Fibroblast of skin of left quadriceps (primary cell): Measurements from ENCODE around the gene IFT27.
"Not testable (repeated sequence)": the region's sequence is repeated elsewhere in the genome, so short reads cannot be mapped to it uniquely, and the experiment has no call there.

Source experiments
- DNase-seq, 2 experiments: peaks; one replicate each; pipeline ENCODE4 v3.0.0-alpha.2; 2013; ENCODE audit warnings: low read depth in 2 of 2

The IFT27 gene

DNA sequence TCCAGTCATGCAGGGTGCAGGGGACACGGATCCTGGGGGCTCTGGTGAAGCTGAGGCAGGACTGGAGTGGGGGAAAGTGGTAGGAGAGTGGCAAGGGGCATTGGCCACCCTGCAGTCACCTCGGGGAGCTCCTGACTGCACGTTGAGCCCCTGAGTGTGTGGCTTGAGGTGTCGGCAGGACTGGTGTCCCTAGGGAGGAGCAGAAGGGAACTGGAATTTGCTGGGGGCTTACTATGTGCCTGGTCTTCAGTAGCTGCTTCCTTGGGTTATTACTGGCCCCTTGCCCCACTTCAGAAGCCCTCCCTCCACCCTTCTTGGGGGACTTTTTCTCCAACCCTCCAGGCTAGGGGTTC is 31.5 kb downstream of the IFT27 start:
- no peak for DNase-seq

DNA sequence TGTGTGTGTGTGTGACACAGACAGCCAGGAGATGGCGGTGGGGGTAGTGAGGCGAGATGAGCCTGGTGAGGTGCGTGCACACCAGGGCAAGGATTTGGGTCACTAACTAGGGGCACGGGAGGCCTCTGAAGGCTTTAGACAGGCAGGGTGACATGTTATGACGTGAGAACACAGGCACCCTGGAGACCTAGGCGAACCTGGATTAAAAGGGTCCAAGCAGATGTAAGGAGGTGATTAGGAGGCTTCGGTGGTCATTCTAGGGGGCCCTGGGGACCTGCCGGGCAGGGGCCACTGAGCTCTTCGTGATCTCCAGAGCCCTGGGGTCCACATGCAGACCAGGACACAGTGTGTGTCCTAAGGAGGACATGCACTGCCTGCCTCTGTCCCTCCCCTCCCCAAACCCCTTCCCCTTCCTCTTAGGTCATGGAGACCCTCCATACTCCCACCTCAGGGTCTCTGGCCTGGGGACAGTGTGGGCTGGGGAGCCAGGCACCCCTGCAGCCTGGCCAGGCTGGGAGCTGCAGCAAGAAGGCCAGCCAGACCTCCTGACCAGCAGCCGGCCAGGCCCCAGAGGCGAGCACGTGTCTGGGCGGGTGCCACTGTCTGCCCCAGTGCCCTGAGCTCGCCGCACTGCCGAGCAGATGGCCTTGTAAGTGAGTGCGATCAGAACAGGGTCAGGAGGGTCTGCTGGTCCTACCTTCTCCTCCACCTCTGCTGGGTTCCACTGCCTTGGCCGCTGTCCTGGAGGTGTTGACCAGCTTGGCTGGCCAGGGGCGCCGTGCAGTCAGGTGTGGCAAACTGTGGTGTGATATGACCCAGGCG is 32.1 kb downstream of the IFT27 start:
- DNase-seq, result no peak

DNA sequence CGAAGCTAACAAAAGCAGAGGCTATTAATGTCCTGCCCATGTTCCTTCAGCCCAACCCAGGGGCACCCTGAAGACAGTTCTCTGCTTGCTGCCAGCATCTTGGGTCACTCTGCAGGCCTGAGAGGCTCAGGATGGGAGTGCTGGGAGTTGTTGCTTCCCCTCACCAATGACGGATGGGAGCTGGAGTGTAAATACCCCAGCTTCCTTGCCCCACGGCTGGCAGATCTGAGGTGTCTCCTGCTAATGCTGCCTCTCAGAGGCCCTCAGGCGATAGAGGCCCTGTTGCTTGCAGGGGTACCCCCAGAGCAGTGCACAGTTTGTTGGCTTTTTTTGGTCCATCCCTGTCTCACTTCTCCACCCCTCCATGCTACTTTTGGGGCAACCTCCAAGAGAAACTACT is 32.9 kb downstream of the IFT27 start:
- DNase-seq, result no peak

DNA sequence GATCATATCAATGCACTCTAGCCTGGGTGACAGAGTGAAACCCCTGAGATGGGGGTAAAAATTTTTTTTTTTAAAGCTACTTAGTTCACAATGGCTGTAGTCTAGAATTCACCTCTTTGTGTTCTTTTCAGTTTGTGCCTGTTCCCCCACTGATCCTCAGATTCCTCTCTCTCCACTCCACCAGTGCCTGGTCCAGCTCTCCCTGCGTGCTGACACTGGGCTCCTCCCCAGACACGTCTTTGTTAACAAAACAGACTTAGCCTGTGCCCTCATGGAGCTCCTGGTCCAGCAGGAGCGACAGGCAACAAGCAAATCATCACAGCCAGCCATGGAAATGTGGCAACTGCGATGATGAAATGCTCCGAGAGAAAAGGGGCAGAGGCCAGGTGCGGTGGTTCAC is 34.0 kb downstream of the IFT27 start:
- no peak for DNase-seq

DNA sequence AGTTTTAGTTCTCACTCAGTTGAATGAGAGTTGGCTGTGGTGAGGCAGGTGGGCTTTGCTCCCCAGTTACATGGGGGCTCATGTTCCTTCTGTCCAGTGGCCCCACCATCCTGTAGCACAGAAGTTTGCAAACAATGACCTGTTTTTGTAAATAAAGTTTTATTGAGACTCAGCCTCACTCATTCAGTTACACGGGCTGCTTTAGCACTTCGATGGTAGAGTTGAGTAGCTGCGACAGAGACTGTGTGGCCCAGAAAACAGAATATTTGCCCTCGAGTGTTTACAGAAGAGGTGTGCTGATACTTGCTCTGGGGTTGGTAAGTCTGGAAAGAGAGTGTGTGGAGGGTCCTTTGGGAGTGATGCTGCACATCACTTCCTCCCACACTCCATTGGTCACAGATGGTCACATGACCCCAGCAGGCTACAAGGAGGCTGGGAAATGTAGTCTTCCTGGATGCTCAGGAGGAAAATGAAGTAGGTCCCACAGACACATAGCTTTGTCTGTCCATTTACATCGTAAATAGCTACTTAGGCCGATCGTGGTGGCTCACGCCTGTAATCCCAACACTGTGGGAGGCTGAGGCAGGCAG is 34.6 kb downstream of the IFT27 start:
- DNase-seq, result no peak

DNA sequence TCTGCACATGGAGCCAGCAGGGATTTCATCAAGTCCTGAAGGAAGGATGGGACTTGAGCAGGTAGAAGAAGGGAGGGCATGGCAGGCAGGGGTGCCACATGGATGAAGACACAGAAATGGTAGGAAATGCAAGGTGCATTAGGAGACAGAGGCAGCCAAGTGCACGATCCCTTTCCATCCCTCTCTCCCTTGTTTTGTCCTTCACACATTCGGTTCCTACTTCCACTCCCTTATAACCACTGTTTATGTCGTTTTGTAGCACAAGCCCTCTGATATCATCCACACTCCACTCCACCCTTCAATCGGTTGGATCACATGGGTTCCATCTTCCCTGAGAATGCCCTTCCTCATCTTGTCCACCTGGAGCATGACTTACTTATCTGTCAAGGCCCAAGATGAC is 35.2 kb downstream of the IFT27 start:
- no peak for DNase-seq

DNA sequence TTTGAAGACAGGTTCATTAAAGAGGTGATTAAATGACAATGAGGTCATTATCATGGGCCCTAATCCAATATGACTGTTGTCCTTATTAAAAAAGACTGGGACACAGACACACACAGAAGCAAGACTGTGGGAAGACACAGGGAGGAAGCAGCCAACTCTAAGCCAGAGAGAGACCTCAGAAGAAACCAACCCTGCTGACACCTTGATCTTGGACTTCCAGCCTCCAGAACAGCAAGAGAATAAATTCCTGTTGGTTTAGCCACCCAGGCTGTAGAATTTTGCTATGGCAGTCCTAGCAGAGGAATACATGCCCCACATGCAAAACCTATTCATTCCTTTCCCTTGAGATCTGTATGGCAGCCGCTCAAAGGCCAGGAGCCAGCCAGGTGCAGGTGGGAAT is 36.7 kb downstream of the IFT27 start:
- no peak for DNase-seq

DNA sequence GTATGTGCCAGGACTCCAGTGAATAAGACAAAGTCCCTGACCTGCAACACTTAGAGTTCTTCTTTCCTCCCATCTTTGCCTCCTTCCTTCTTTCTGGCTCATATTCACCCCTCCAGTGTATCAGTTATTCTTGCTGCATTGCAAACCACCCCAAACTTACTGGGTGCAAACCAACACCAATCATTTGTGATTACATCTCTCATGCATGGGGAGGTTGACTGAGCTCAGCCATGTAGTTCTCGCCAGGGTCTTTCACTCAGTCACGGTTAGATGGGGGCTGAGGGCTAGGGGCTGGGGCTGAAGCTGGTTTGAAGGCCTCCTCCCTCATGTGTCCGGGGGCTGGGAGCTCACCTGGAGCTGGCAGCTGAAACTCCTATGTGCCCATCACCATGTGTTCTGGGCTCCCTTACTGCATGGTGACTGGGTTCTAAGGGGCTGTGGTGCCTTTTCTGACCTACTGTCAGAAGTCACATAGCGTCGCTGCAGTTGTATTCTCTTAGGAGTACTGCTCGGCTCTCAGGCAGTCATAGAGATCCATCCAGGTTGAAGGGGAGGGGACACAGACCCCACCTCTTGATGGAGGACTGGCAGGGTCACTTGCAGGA is 37.4 kb downstream of the IFT27 start:
- no peak for DNase-seq

DNA sequence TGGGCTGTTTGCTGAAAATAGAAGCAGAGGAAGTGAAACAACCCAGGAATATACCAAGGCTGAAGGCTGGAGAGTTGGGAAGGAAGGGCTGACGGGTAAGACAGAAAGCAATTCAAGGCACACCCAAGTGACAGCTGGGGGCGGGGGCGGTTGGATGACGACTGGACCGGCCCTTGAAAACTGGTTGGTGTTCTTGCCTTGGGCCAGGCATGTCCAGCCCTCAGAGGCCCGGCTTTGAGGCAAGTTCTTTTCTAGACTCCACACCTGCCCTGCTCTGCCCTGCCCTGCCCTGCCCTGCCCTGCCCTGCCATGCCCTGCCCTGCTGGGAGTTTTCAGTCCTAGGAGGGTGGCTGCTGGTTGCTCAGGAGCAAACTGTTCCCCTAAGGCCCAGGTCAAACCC is 38.1 kb downstream of the IFT27 start:
- no peak for DNase-seq

DNA sequence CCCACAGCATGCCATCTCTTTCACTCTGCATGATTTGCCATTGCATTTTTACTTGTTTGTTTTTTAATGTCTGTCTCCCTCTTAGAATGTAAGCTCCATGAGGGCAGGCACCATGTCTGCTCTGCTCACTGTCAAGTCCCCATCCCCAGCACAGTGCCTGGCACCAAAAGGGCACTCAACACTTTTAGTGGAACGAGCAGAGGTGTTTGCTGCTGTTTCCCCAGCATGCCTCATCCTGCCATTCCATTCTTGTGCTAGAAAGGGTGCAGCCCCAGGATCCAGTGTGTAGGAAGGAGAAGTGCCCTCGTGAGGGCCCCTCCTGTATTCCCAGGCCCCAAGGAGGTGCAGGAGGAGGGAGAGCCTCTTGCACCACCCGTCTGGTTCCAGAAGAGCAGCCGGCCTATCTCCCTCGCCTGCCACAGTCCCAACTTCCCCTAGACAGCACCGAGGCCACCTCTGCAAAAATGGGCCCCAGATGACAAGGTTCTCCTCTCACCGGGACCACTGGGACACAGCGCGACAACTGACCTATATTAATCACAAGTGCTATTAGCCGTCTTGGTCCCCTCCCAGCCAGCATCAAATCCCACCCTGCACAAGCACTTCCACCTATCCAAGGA is 39.1 kb downstream of the IFT27 start:
- DNase-seq, result no peak

DNA sequence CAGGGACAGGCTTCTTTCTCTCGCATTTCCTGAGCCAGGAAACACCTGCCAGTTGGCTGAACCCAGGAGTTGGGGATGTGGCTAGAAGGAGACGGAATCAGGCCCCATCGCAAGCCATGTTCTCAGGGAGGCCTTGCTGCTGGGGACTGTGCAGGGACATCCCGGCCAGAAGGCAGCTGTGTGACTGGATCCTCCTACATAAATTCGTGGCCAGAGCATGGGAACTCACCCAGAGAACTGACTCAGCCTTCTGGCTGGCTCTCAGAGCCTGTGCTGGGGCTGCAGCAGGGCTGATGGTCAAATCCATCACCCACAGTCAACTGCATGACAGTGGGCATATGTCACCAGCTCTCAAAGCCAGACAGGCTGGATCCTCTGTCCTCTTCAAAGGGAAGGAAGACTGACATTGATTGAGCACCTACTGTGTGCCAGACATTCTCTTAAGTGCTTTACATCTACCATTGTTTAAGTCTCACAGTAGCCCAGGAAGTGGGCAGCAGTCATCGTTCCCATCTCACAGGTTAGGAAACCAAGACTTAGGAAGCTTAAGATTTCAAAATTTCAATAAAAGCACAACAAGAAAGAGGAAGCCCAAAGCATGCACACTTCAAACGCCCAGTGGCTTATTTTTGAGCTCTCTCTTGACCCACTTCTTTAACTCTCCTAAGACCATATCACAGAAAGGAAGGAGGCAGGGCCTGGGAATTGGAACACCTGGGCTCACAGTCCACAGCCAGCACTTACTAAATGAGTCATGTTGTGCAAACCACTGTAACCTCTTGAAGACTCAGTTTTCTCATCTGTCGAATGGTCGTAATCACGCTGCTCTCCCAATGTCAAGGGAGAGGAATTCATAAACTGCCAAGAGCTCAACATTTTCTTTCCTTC is 41.5 kb downstream of the IFT27 start:
- no peak for DNase-seq

DNA sequence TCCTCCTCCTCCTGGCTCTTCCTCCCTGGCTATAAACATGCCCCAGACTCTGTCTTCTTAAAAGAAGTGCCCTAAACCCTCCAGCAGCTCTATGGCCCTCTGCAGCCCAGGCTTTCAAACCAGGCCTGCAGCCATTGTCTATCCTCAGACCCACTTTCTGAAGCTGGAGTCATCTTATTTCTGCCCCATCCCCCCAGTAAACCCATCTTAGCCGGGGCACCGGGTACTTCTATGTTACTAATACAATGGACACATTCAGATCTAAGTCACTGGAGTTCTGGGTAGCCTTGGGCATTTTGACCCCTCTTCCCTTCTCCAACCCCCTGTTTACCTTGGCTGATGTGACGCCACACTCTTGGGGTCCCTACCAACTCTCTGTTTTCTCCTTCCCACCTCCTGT is 42.6 kb downstream of the IFT27 start:
- DNase-seq, result no peak

DNA sequence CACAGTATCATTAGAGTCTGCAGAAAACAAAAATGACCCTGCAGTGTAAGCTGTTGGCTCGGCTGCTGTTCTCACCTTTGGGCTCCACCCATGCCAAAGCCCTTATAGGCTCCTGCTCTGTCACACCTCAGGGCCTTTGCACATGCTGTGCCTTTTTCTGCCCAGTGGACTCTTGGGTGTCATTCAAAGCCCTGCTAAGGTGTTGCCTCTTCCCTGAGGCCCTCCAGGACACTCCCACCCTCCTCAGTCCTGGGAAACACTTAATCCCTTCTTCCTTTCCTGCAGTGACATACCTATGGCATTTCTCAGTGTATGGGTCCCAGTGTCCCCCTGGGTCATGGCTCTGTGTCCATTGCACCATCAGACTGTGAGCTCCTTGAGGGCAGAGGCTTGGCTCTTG is 43.3 kb downstream of the IFT27 start:
- DNase-seq, result no peak

DNA sequence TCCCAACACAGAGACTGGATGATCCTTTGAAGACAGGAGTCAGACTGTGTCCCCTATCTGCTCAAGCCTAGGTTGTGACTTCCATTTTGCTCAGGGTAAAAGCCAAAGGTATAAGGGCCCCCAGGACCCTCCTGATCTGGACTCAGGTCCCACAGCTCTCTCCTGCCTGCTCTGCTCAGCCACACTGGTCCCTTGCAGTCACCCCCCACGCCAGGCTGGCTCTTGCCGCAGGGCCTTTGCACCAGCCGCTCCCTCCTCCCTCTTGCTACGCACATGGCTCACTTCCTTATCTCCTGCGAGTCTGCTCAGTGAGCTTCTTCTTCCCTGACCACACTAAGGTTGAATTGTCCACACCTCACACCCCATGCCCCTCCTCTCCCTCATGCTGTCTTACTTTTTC is 44.0 kb downstream of the IFT27 start:
- no peak for DNase-seq

DNA sequence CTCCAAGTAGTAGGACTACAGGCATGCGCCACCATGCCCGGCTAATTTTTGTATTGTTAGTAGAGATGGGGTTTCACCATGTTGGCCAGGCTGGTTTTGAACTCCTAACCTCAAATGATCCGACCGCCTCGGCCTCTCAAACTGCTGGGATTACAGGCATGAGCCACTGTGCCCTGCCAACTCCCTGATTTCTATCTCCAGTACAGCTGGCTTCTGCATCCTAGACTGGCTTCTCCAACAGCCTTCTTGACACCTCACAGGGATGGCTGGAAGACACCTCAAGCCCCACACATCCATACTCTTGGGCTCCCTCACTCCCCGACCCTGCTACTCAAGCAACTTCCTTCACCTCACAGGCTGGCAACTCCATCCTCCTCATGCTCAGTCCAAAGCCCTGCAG is 44.6 kb downstream of the IFT27 start:
- DNase-seq, result not testable (repeated sequence)

DNA sequence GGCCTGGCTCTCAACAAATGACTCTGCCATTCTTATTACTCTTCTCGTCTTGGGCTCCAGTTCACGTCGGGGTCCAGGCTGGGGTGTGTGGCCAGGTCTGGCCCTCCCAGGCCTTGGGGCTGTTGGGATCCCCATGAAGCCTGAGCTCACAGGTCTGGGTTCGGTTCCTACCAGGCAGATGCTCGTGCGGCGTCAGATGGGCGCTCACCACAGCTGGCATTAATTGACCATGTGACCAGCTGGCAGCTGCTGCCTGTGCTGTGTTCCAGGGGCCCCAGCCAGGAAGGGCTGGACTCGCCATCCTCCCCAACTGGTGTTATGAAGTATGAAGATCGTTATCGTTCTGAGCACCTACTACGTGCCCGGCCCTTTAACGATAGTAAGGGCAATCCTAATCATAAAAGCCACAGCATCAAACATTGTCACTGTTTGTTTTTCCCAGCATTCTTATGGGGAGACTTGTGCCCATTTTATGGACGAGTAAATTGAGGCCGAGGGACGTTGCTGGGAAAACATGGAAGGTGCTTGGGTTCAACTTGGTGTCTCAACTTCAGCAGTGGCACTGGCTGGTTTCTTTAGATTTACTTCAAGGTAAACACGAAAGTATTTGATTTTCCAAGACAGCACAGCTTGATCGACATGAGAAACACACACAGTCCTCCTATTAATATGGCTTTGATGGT is 45.6 kb downstream of the IFT27 start:
- no peak for DNase-seq

DNA sequence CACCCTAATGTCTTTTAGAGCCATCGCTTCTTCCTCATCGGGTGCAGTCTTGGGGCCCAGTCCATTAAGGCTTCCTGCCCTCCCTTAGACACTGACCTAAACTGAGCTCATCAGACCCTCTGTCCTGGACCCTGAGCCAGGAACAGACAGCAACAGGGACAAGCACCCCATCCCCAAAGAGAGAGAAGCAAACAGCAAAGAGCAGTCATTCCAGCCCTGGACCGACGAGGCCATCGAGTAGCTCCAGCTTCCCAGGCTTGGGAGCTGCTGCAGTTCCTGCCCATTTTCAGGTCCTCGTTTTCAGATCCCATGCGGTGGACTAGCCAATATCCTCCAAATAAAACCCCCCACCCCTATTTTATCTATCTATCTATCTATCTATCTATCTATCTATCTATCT is 46.6 kb downstream of the IFT27 start:
- DNase-seq, result no peak

DNA sequence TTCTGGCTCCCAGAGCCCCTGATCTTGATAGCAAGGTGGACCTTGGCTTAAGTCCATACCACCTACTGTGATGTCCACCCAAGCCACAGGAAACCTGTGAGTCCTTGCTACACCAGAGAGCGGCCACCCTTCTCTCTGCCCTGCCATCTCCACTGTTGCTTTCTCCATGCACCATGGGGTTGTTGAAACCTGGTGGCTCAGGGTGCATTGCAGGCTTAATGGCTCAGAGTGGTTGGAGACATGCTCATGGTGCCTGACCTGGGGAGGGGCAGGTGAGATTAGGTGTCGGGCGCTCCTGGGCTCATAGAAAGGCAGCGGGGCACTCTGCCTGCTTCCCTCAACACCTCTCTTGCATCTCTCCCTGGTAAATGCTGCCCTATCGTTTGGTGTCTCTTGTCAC is 47.4 kb downstream of the IFT27 start:
- DNase-seq, result no peak

DNA sequence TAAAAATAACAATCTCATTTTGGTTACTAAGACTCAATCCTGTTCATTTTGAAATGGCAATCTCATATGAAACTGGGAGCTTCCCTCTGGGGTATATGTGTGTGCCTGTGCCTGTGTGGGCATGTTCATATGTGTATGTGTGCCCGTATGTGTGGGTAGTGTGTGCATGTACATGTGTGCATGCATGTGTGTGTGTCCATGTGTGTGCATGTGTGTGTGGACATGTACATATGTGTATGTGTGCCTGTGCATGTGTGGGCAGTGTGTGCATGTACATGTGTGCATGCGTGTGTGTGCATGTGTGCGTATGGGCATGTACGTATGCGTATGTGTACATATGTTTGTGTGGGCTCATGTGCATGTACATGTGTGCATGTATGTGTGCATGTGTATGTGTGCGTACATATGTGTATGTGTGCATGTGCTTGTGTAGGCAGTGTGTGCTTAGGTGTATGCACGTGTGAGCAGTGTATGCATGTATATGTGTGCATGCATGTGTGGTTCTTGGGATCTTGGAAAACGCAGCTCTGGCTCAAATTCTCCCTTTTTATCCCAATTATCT is 47.9 kb downstream of the IFT27 start:
- no peak for DNase-seq

DNA sequence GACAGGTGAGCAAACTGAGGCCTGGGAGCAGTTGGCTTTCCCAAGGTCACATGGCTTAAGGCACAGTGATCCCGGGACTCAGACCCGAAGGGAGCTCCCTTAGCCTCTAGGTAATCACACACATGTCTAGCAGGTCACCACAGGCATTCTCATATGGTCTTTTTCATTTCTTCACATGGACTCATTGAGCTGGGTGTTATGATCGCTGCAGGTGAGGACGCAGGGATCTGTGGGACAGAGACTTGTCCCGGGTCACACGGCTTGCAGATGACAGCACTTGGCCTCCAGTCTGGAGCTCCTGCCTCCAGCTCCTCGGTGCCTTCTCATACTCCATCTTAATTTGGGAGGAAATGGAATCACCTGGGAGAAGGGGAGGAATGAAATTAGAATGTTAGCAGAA is 48.8 kb downstream of the IFT27 start:
- no peak for DNase-seq

DNA sequence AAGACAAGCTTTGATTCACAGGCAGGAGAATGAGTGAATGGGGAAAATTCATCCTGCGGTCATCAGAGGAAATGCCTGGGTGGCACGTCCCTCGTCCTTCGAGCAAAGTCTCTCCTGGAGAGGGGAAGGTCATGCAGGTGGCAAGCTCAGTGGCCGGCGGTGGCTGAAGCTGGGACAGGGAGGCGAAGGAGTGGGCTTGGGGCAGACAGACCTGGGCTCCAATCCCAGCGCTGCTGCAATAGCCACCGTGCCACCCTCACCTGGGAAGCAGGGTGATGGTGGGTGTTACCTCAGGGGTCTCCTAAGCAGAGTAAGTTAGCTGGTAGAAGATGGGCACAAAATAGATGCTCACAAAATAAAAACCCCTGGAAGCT is 49.9 kb downstream of the IFT27 start:
- no peak for DNase-seq
